ENCODE data around the gene PLXDC1. TPM values are rescaled to one million over a fixed set of nuclear protein-coding genes. Genes with fewer than 3 reads are reported as not detected.

The PLXDC1 gene
- total RNA-seq, 4 donors from 2014 or later, result 6.5 to 21.6 (median 9.1) TPM

DNA sequence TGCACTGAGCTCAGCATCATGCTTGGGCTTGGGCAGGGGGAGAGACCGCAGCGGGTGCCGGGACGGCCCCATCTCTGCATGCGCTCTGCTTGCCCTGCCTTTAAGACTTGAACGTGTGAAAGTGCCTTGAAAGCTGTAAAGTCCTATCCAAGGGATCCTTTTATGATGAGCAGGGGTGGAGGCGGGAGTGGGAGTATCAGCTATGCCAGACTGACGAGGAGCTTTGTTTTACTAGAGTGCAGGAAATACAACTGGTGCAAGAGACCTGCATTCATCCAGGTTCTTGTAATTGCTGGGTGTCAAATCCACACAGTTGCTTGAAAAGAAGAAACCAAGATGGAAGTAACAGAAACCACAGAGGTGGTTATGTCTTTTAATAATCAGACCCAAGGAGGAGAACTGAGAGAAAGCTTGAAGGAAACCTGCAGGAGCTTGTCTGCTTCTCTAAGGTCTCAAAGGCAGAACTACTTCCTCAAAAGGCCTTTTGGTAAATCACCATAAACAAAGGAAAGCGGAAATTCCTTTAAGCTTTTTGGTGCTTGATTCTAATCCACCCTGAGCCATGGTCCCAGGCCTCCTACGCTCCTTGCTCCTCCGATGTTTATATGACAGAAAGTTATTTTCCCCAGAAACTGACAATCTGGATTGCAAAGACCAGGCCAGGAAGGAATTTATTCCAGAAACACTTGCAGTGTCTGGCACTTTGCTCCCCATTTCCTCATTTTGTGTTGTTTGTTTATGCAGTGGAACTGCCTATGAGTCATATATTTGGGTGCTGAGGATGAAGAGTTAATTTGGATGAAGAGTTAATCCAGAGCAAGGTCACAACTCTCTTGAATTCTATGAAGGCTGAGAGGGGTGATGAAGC lies 132.9 kb downstream of the PLXDC1 start:
- DNase-seq (ENCODE audit: low spot score) (no peak), ATAC-seq (ENCODE audit: low FRiP score) (no peak)
- TF ChIP-seq, protein P1, sequence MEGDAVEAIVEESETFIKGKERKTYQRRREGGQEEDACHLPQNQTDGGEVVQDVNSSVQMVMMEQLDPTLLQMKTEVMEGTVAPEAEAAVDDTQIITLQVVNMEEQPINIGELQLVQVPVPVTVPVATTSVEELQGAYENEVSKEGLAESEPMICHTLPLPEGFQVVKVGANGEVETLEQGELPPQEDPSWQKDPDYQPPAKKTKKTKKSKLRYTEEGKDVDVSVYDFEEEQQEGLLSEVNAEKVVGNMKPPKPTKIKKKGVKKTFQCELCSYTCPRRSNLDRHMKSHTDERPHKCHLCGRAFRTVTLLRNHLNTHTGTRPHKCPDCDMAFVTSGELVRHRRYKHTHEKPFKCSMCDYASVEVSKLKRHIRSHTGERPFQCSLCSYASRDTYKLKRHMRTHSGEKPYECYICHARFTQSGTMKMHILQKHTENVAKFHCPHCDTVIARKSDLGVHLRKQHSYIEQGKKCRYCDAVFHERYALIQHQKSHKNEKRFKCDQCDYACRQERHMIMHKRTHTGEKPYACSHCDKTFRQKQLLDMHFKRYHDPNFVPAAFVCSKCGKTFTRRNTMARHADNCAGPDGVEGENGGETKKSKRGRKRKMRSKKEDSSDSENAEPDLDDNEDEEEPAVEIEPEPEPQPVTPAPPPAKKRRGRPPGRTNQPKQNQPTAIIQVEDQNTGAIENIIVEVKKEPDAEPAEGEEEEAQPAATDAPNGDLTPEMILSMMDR (IDR thresholded peaks at IDR 0.05), result no peak

DNA sequence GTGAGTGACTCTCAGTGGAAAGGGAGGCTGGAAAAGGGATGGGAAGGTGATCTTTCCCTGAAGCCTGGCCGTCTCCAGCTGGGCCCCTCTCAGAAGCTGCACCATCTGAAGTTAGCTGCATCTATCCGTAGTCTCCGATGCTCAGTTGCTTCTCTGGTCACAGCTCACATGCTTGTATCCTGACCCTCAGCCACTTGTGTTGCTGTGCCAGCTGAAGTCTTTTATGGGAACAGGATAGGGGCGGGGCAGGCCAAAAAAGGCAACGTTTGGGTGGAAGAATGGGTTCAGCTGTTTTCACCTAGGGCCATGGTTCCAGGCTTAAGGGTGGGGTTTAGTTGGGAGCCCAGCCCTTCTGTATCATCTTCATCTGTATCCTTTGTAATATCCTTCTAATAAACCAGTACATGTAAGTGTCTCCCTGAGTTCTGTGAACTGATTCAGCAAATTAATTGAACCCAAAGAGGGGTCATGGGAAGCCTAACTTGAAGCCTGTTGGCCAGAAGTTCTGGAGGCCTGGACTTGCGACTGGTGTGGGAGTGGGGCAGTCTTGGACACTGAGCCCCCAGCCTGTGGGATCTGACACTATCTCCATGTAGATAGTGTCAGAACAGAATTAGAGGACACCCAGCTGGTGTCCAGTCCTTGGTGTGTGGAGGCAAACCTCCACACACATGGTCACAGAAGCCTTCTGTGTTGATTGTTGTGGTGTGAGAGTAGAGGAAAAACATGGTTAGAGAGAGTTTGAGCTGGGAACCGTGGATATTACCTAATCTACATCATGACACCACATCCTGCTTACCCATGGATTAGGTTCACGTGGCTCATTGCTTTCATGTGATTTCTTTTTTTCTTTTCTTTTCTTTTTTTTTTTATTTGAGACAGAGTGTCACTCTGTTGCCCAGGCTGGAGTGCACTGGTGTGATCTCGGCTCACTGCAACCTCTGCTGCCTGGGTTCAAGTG lies 135.0 kb downstream of the PLXDC1 start:
- TF ChIP-seq, protein P1 (IDR thresholded peaks at IDR 0.05), result no peak
- no peak for DNase-seq (ENCODE audit: low spot score)
- no peak for ATAC-seq (ENCODE audit: low FRiP score)

DNA sequence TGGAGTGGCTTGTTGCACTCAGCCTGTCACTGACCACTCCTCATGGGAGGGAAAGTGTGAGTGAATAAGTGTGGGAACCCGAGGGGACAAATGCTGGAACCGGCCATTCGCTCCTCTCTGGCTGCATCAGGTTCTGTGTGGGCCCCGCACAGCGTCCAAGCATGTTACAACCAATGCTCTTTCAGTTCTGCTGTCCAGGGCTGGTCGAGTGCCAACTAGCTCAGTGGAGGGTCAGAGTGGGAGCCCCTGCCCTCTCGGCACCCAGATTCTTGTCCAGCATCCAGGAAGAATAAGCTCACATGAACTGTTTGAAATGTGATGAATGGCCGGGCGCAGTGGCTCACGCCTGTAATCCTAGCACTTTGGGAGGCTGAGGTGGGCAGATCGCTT lies 135.9 kb downstream of the PLXDC1 start:
- TF ChIP-seq, protein P1 (IDR thresholded peaks at IDR 0.05), result no peak
- DNase-seq (ENCODE audit: low spot score) (no peak), ATAC-seq (ENCODE audit: low FRiP score) (no peak)

DNA sequence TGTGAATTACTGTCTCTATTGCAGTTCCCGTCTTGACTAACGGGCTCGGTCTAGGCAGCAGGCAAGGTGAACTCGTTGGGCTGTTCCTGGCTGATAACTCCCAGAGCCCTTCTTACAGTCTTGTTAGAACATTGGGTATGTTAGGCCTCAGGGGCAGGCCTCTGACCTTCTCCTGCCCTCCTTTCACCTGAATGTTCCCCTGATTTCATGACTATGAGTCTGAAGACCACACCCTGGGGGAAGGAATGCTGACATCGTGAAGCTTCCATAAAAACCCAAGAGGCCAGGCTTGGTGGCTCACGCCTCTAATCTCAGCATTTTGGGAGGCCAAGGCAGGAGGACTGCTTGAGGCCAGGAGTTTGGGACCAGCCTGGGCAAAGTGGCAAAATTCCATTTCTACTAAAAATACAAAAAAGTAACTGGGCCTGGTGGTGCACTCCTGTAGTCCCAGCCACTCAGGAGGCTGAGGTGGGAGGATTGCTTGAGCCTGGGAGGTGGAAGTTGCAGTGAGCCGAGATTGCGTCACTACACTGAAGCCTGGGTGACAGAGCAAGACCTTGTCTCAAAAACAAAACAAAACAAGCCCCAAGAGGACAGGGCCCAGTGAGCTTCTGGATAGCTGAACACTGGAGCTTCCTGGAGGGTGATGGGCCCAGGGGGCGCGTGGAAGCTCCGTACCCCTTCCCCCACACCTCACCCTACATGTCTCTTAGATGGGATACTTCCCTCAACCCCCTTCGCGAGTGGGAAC lies 136.5 kb downstream of the PLXDC1 start:
- ATAC-seq (ENCODE audit: low FRiP score) (no peak), DNase-seq (ENCODE audit: low spot score) (no peak)
- TF ChIP-seq, protein P1 (IDR thresholded peaks at IDR 0.05), result no peak

DNA sequence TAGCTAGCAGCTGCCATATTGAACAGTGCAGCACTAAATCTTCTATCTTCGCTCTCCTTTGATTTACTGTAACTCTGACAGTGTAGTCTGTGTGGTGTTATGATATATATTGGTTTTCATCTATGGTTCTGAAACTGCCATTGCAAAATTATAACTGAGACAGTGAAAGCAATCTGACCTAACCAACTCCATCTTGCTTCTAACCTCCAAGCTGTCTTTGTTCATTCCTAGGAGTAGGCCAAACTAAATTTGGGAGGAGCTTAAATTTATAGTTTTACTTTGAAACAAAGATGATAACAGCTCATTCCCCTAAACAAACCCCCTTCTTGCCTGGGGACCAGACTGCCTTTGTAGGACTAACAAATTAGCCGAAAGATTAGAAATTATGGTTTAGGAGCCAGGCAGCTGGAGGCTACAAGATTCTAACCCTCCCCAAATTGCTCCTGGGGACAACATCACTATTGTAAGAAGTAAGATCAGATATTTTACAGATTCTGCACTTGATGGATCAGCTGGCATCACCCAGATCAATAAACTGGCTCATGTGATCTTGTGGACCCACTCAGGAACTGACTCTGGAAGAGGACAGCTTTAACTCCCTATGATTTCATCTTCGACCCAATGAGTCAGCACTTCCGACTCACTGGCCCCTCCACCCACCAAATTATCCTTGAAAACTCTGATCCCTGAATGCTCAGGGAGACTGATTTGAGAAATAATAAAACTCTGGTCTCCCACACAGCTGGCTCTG lies 137.2 kb downstream of the PLXDC1 start:
- TF ChIP-seq, protein P1 (IDR thresholded peaks at IDR 0.05), result no peak
- DNase-seq (ENCODE audit: low spot score) (no peak), ATAC-seq (ENCODE audit: low FRiP score) (peak; percentile 41)

Small RNAs within 50 kb of the gene (small RNA-seq; reads per million reads assigned to genes)
- not detected for gene AC091178.1

Other genes starting within 250 kb of the PLXDC1 start
- not detected for gene FBXO47, start 184.2 kb downstream of the PLXDC1 start, total RNA-seq
- not detected for gene ARL5C, start 14.5 kb upstream of the PLXDC1 start, total RNA-seq
- 1 to 10 TPM; 3.2 to 3.7 (median 3.5) TPM for gene CACNB1, start 46.0 kb upstream of the PLXDC1 start, total RNA-seq
- gene RPL19, start 48.6 kb upstream of the PLXDC1 start, total RNA-seq, result 1,000 to 10,000 TPM; 2,414 to 2,833 (median 2,579) TPM
- under 1 TPM in 2 of 4 donors, not detected in 2; 0.56 to 0.60 TPM for gene STAC2, start 74.3 kb upstream of the PLXDC1 start, total RNA-seq
- gene FBXL20, start 250.0 kb upstream of the PLXDC1 start, total RNA-seq, result 10 to 100 TPM; 10.4 to 29.6 (median 17.2) TPM

Data from omental fat pad (tissue), 4 donors.